Stimulated activated naive CD8-positive, alpha-beta T cell treated with anti-CD3 and anti-CD28 coated beads, Interleukin-15, Interleukin-2, amounts not matched to agents 100 ng/mL and 50 ng/mL, for 24 hours (primary cell): ENCODE data around the gene GDE1.

Experiments used
- H3K27ac Mint-ChIP-seq: one replicate; pipeline ENCODE4 v1.8.0; 2021; ENCODE audit warnings: mild to moderate bottlenecking, mixed read lengths
- H3K27me3 Mint-ChIP-seq: one replicate; pipeline ENCODE4 v1.8.0; 2021; ENCODE audit warnings: mixed read lengths
- H3K36me3 Mint-ChIP-seq: one replicate; pipeline ENCODE4 v1.8.0; 2021; ENCODE audit warnings: low read depth, mixed read lengths
- H3K4me1 Mint-ChIP-seq: one replicate; pipeline ENCODE4 v1.8.0; 2021; ENCODE audit warnings: low read depth, mixed read lengths
- H3K4me3 Mint-ChIP-seq: one replicate; pipeline ENCODE4 v1.8.0; 2021; ENCODE audit warnings: mild to moderate bottlenecking, mixed read lengths
- H3K9me3 Mint-ChIP-seq: one replicate; pipeline ENCODE4 v1.8.0; 2021; ENCODE audit warnings: mixed read lengths

The GDE1 gene

DNA sequence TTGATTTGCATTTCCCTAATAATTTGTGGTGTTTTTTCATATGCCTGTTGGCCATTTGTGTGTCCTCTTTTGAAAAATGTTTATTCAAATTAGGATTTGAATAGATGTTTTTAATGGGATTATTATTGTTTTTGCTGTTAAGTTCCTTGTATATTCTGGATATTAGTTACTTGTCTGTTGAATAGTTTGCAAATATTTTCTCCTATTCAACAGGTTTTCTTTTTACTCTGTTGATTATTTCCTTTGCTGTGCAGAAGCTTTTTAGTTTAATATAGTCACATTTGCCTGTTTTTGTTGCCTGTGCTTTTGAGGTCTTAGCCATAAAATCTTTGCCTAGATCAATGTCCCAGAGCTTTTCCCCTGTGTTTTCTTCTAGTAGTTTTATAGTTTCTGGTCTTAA lies 9.6 kb downstream of the GDE1 start:
- Mint-ChIP-seq H3K27ac (no peak overlapping the region), H3K9me3 (no peaks in the 10 kb centered on the region), H3K27me3 (no peaks in the 10 kb centered on the region), H3K4me3 (no peak overlapping the region), H3K4me1 (peaks cover 13% of the 10 kb centered on the region), H3K36me3 (peaks cover 59% of the 10 kb centered on the region)

- Mint-ChIP-seq H3K4me3 (no peak overlapping the region), H3K36me3 (peaks cover 51% of the 10 kb centered on the region), H3K27ac (no peak overlapping the region), H3K9me3 (no peaks in the 10 kb centered on the region), H3K4me1 (no peaks in the 10 kb centered on the region), H3K27me3 (no peaks in the 10 kb centered on the region)
These were observed 14.0 kb downstream of the GDE1 start for GRCh38 chr16:19507867-19508266.

GRCh38 chr16:19506965-19507364 lies 14.9 kb downstream of the GDE1 start:
- Mint-ChIP-seq H3K9me3 (no peaks in the 10 kb centered on the region), H3K27me3 (no peaks in the 10 kb centered on the region), H3K4me3 (no peak overlapping the region), H3K36me3 (peaks cover 51% of the 10 kb centered on the region), H3K27ac (no peak overlapping the region), H3K4me1 (no peaks in the 10 kb centered on the region)

DNA sequence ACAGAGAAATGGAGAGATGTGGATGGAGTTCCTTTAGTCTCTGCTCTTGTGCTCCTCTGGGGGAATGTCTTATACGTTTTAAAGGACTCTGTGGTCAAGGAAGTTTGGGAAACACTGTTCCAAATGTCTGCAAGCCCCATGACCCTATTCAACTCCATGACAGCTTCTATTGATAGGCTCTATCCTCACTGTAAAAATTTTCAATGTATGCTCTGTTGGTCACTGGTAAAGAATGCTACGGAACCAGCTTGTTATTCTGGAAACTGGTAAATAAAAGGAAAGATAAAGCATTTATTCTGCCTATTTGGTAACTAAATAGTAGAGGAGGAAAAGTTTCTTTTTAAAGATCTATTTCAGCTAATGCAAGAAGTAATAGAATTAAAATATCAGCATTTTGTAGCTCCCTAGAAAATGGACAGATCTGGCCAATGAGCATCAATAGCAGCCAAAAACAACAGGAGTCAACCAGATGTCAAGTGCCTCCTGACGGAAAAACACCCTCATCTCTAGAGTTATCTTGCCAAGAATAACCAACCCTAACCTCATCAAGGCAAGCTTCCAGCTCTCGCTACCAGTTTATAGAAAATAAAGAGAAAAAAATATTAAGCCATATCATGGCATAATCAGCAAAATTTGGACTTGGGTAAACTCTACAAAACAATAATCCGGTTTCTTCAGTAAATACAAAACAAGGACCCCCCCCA lies 16.1 kb downstream of the GDE1 start:
- Mint-ChIP-seq H3K9me3 (no peaks in the 10 kb centered on the region), H3K27ac (no peak overlapping the region), H3K36me3 (peaks cover 52% of the 10 kb centered on the region), H3K4me1 (no peaks in the 10 kb centered on the region), H3K4me3 (no peak overlapping the region), H3K27me3 (no peaks in the 10 kb centered on the region)

DNA sequence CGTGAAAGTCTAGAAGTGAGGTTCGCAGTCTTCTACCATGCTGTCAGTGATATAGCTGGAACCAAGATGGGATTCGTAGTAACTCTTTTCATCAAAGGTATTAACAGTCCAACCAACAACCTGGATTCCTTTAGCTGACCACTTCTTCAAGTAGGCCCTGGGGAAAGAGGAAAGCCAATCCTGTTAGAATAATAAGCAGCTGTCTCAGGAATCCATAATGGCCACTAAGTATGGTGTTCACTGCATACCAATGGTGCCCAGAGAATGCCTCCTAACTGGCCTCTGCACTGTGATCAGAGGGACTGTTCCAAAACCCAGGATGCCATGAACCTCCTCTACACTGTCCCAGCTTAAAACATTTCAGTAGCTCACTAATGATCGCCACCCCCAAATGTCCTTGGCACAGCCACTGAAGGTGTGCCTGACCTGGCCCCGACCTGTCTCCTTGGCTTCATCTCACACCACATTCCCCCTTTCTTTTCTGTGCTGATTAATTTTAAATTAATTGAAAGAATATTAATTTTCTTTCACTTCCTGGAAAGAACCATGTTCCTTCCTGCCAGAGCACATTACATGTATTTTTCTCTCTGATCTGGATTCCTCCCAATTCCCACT lies 18.3 kb downstream of the GDE1 start:
- Mint-ChIP-seq H3K27ac (no peak overlapping the region), H3K4me3 (no peak overlapping the region), H3K9me3 (no peaks in the 10 kb centered on the region), H3K36me3 (peaks cover 57% of the 10 kb centered on the region), H3K27me3 (no peaks in the 10 kb centered on the region), H3K4me1 (no peaks in the 10 kb centered on the region)

- H3K9me3 Mint-ChIP-seq = no peaks in the 10 kb centered on the region
- no peak overlapping the region for H3K4me3 Mint-ChIP-seq
- H3K27ac Mint-ChIP-seq = no peak overlapping the region
- H3K27me3 Mint-ChIP-seq = no peaks in the 10 kb centered on the region
- H3K36me3 Mint-ChIP-seq = peaks cover 52% of the 10 kb centered on the region
- H3K4me1 Mint-ChIP-seq = no peaks in the 10 kb centered on the region
These were observed 19.3 kb downstream of the GDE1 start for GRCh38 chr16:19502395-19503131.

- Mint-ChIP-seq H3K36me3 (peaks cover 48% of the 10 kb centered on the region), H3K4me3 (no peak overlapping the region), H3K9me3 (no peaks in the 10 kb centered on the region), H3K27ac (no peak overlapping the region), H3K4me1 (no peaks in the 10 kb centered on the region), H3K27me3 (no peaks in the 10 kb centered on the region)
These were observed 22.4 kb downstream of the GDE1 start for GRCh38 chr16:19499481-19499880.

- Mint-ChIP-seq H3K36me3 (peaks cover 45% of the 10 kb centered on the region), H3K27ac (no peak overlapping the region), H3K9me3 (no peaks in the 10 kb centered on the region), H3K4me1 (peaks cover 5% of the 10 kb centered on the region), H3K4me3 (no peak overlapping the region), H3K27me3 (no peaks in the 10 kb centered on the region)
These were observed 22.9 kb downstream of the GDE1 start for GRCh38 chr16:19499006-19499405.

GRCh38 chr16:19497176-19497575 lies 24.7 kb downstream of the GDE1 start:
- Mint-ChIP-seq H3K27me3 (no peaks in the 10 kb centered on the region), H3K4me1 (peaks cover 14% of the 10 kb centered on the region), H3K4me3 (no peak overlapping the region), H3K36me3 (peaks cover 32% of the 10 kb centered on the region), H3K27ac (no peak overlapping the region), H3K9me3 (no peaks in the 10 kb centered on the region)

DNA sequence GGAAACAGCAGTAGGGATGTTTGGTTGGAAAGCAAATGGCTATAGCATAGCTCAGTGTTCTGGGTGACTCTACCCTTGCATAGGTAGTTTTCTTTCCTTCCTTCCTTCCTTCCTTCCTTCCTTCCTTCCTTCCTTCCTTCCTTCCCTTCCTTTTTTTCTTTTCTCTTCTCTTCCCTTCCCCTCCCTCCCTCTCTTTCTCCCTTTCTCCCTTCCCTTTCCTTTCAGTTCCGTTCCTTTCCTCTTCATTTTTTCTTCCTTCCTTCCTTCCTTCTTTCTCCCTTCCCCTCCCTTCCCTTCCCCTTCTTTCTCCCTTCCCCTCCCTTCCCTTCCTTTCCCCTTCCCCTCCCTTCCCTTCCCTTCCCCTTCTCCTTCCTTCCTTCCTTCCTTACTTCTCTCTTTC lies 31.3 kb downstream of the GDE1 start:
- Mint-ChIP-seq H3K27ac (no peak overlapping the region), H3K4me3 (no peak overlapping the region), H3K4me1 (peaks cover 16% of the 10 kb centered on the region), H3K9me3 (no peaks in the 10 kb centered on the region), H3K27me3 (no peaks in the 10 kb centered on the region), H3K36me3 (peaks cover 6% of the 10 kb centered on the region)

DNA sequence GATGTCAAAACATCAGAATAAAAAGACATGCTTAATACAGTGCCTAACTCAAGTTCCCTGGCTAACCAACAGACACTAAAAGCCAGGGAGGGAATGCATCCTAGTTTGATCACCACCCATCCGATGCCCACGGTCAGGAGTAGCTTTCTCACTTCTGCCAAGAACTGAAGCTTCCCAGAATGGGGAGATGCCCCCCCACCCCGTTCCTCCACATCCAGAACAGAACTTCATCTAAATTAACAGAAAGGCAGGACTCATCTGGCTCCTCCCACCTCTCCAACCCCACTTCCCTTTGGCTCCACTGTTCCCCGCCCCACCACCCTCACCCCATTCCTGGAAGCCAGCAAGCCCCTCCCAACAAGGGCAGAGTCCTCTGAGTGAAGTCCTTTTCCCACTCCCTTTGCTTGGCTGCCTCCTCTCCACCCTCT lies 33.7 kb downstream of the GDE1 start:
- H3K36me3 Mint-ChIP-seq = no peaks in the 10 kb centered on the region
- no peaks in the 10 kb centered on the region for H3K9me3 Mint-ChIP-seq
- H3K4me1 Mint-ChIP-seq = peaks cover 3% of the 10 kb centered on the region
- H3K27me3 Mint-ChIP-seq = no peaks in the 10 kb centered on the region
- no peak overlapping the region for H3K27ac Mint-ChIP-seq
- H3K4me3 Mint-ChIP-seq = no peak overlapping the region

- no peak overlapping the region for H3K27ac Mint-ChIP-seq
These were observed 35.1 kb downstream of the GDE1 start for GRCh38 chr16:19486750-19487325.

GRCh38 chr16:19486051-19486450 lies 35.8 kb downstream of the GDE1 start:
- no peak overlapping the region for H3K4me3 Mint-ChIP-seq
- H3K36me3 Mint-ChIP-seq = no peaks in the 10 kb centered on the region
- no peaks in the 10 kb centered on the region for H3K27me3 Mint-ChIP-seq
- no peak overlapping the region for H3K27ac Mint-ChIP-seq
- H3K9me3 Mint-ChIP-seq = no peaks in the 10 kb centered on the region
- H3K4me1 Mint-ChIP-seq = no peaks in the 10 kb centered on the region

More at GRCh38 chr16:19486750-19487325, 35.1 kb downstream of the GDE1 start:
- no peaks in the 10 kb centered on the region for H3K27me3 Mint-ChIP-seq
- H3K4me1 Mint-ChIP-seq = no peaks in the 10 kb centered on the region
- no peaks in the 10 kb centered on the region for H3K36me3 Mint-ChIP-seq
- H3K4me3 Mint-ChIP-seq = no peak overlapping the region
- no peaks in the 10 kb centered on the region for H3K9me3 Mint-ChIP-seq

GRCh38 chr16:19485611-19486010 lies 36.3 kb downstream of the GDE1 start:
- H3K27me3 Mint-ChIP-seq = no peaks in the 10 kb centered on the region
- H3K27ac Mint-ChIP-seq = no peak overlapping the region
- H3K4me1 Mint-ChIP-seq = no peaks in the 10 kb centered on the region
- H3K4me3 Mint-ChIP-seq = no peak overlapping the region
- H3K36me3 Mint-ChIP-seq = no peaks in the 10 kb centered on the region
- H3K9me3 Mint-ChIP-seq = no peaks in the 10 kb centered on the region

DNA sequence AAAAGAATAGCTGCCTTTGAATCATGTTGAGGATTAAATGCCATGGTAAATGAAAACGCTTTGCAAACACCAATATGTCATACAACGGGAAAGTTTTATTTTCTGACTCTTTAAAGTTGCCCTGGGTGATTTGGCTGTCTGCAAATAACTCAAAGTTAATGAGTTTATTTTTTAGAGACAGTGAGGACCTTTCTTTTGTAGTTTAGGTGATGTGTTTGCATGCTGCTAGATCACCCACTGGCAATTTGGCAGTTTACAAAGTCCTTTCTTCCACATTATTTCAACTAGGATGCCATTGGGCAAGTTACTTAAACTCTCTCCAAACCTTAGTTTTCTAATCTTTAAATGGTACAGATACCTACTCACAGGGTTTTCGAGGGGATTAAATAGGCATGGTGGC lies 37.8 kb downstream of the GDE1 start:
- Mint-ChIP-seq H3K4me3 (no peak overlapping the region), H3K27ac (no peak overlapping the region), H3K36me3 (no peaks in the 10 kb centered on the region), H3K4me1 (no peaks in the 10 kb centered on the region), H3K27me3 (no peaks in the 10 kb centered on the region), H3K9me3 (no peaks in the 10 kb centered on the region)
